GM04504 (cell line): ENCODE measurements around the gene ASAP3.

Source experiments
- DNase-seq: peaks from one replicate; pipeline ENCODE4 v3.0.0-alpha.2; 2012; ENCODE audit warnings: low read depth

ASAP3 gene

GRCh38 chr1:23423415-23424292 lies 60.3 kb downstream of the ASAP3 start:
- no peak for DNase-seq

- DNase-seq: no peak
These were observed 61.0 kb downstream of the ASAP3 start for GRCh38 chr1:23422941-23423340.

GRCh38 chr1:23422241-23422877 lies 61.6 kb downstream of the ASAP3 start:
- DNase-seq: peak; percentile 55

GRCh38 chr1:23421753-23422240 lies 62.2 kb downstream of the ASAP3 start:
- DNase-seq: peak; percentile 54

- no peak for DNase-seq
These were observed 62.6 kb downstream of the ASAP3 start for GRCh38 chr1:23421343-23421742.

GRCh38 chr1:23420778-23421177 lies 63.2 kb downstream of the ASAP3 start:
- no peak for DNase-seq

- no peak for DNase-seq
These were observed 64.8 kb downstream of the ASAP3 start for GRCh38 chr1:23419180-23419579.

- DNase-seq: no peak
These were observed 66.4 kb downstream of the ASAP3 start for GRCh38 chr1:23417570-23417969.

- no peak for DNase-seq
These were observed 67.0 kb downstream of the ASAP3 start for GRCh38 chr1:23416964-23417363.

GRCh38 chr1:23408797-23409290 lies 75.1 kb downstream of the ASAP3 start:
- DNase-seq: no peak

- DNase-seq: no peak
These were observed 76.9 kb downstream of the ASAP3 start for GRCh38 chr1:23407016-23407630.

- no peak for DNase-seq
These were observed 78.0 kb downstream of the ASAP3 start for GRCh38 chr1:23405946-23406345.

- DNase-seq: peak; percentile 82
These were observed 80.1 kb downstream of the ASAP3 start for GRCh38 chr1:23403735-23404486.

GRCh38 chr1:23403355-23403734 lies 80.6 kb downstream of the ASAP3 start:
- DNase-seq: no peak

- no peak for DNase-seq
These were observed 81.0 kb downstream of the ASAP3 start for GRCh38 chr1:23403038-23403336.

- no peak for DNase-seq
These were observed 81.5 kb downstream of the ASAP3 start for GRCh38 chr1:23402286-23403037.

- no peak for DNase-seq
These were observed 82.7 kb downstream of the ASAP3 start for GRCh38 chr1:23401313-23401712.

- DNase-seq: no peak
These were observed 83.5 kb downstream of the ASAP3 start for GRCh38 chr1:23400324-23401114.

- DNase-seq: no peak
These were observed 84.8 kb downstream of the ASAP3 start for GRCh38 chr1:23399229-23399628.

GRCh38 chr1:23397908-23398307 lies 86.1 kb downstream of the ASAP3 start:
- DNase-seq: no peak

- no peak for DNase-seq
These were observed 87.6 kb downstream of the ASAP3 start for GRCh38 chr1:23396380-23396779.
